HL-60 (cell line): Measurements from ENCODE around the gene CACNA1E.
A peak's percentile ranks its signal among the peaks of the same experiment; 100 is the strongest.

Source experiments
- DNase-seq, 2 experiments: peaks; one replicate each; pipeline ENCODE4 v3.0.0-alpha.2; 2010 to 2020; ENCODE audit warnings: low read depth in 1 of 2, low spot score in 1 of 2
- H3K27ac ChIP-seq: fragments of 250-450 bp; sonication (Bioruptor Pico); replicated peaks from 2 replicates; pipeline ENCODE4 v1.5.1; 2020; ENCODE audit warnings: mild to moderate bottlenecking, moderate library complexity
- H3K27me3 ChIP-seq: fragments of 250-450 bp; sonication (Bioruptor Pico); 2 replicates; pipeline ENCODE4 v1.5.1; 2021; ENCODE audit warnings: mild to moderate bottlenecking, moderate library complexity; ENCODE audit not compliant: insufficient read depth, poor library complexity, severe bottlenecking
- H3K4me3 ChIP-seq: replicated peaks from 2 replicates; pipeline ENCODE4 v1.5.1; 2011; ENCODE audit warnings: mild to moderate bottlenecking, control low read depth, low read length; ENCODE audit not compliant: insufficient read depth
- GABPA ChIP-seq: IDR thresholded peaks from 2 replicates; pipeline ENCODE4 v1.6.1; 2012; ENCODE audit warnings: low read depth
- POLR2AphosphoS5 ChIP-seq: IDR thresholded peaks from 2 replicates; pipeline ENCODE4 v1.6.1; 2012; ENCODE audit warnings: low read depth
- REST ChIP-seq: IDR thresholded peaks from 2 replicates; pipeline ENCODE4 v1.6.1; 2012; ENCODE audit warnings: low read depth; ENCODE audit not compliant: insufficient replicate concordance
- SPI1 ChIP-seq: IDR thresholded peaks from 2 replicates; pipeline ENCODE4 v1.6.1; 2012; ENCODE audit warnings: low read depth, mild to moderate bottlenecking, borderline replicate concordance
- TF ChIP-seq, protein P1 (sequence below): IDR thresholded peaks from one replicate; pipeline ENCODE4 v1.5.1; 2011; ENCODE audit warnings: low read length, control low read depth, inconsistent platforms; ENCODE audit not compliant: insufficient read depth

The CACNA1E gene

GRCh38 chr1:181501612-181502011, 18.3 kb downstream of the CACNA1E start:
- no peaks in the 10 kb centered on the region for H3K27me3 ChIP-seq
- H3K4me3 ChIP-seq: no peak overlapping the region
- TF ChIP-seq, protein P1, sequence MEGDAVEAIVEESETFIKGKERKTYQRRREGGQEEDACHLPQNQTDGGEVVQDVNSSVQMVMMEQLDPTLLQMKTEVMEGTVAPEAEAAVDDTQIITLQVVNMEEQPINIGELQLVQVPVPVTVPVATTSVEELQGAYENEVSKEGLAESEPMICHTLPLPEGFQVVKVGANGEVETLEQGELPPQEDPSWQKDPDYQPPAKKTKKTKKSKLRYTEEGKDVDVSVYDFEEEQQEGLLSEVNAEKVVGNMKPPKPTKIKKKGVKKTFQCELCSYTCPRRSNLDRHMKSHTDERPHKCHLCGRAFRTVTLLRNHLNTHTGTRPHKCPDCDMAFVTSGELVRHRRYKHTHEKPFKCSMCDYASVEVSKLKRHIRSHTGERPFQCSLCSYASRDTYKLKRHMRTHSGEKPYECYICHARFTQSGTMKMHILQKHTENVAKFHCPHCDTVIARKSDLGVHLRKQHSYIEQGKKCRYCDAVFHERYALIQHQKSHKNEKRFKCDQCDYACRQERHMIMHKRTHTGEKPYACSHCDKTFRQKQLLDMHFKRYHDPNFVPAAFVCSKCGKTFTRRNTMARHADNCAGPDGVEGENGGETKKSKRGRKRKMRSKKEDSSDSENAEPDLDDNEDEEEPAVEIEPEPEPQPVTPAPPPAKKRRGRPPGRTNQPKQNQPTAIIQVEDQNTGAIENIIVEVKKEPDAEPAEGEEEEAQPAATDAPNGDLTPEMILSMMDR: no peak
- TF ChIP-seq GABPA (no peak), REST (no peak), SPI1 (no peak), POLR2AphosphoS5 (no peak)
- peak overlapping the region; percentile 88 for H3K27ac ChIP-seq
- no peak for DNase-seq

GRCh38 chr1:181503171-181503810, 20.0 kb downstream of the CACNA1E start:
- H3K4me3 ChIP-seq: no peak overlapping the region
- peak overlapping the region; percentile 88 for H3K27ac ChIP-seq
- DNase-seq: peak in 1 of 2 experiments; percentile 76
- H3K27me3 ChIP-seq: no peaks in the 10 kb centered on the region
- no peak for TF ChIP-seq SPI1

GRCh38 chr1:181504399-181504842, 21.1 kb downstream of the CACNA1E start:
- Histone ChIP-seq H3K27me3 (no peaks in the 10 kb centered on the region), H3K27ac (peak overlapping the region; percentile 88), H3K4me3 (no peak overlapping the region)
- DNase-seq: peak; percentile 26 to 67
- TF ChIP-seq SPI1 (no peak), GABPA (no peak), REST (no peak), POLR2AphosphoS5 (no peak)
- TF ChIP-seq, protein P1: no peak

DNA sequence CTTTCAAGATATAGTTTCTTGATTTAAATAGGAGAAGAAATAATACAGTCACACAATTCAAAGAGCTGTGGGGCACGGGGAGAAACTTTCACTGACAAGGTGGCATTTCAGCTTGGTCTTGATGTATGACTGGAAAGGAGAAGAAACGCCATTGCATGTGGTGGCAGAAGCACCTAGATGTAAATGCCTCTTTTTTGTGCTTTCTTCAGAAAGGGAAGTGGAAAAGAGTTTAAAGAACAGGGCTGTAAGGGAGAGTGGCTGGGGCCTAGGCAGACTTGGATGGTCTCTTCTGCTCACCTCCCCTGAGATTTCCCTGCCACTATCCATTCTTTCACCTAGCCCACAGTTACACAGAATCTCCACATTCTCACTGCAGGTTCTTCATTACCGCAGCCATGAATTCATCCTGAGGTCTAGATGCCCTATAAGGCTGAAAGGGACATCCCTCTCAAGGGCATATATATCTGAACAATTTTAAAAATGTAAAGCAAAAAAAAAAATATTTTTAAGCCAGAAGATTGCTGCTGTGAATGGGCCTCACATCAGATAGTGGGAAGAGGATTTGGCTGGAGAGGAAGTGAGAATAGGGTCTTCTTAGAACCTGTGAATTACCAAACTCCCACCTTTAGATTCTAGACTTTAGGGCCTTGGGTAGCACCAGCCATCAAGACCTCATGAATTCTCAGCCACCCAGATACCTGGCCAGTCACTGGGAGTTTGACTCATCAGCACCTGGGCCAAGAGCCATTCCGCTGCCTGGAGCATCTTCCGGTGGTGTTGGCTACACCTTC, 23.4 kb downstream of the CACNA1E start:
- no peak overlapping the region for H3K4me3 ChIP-seq
- DNase-seq: peak in 1 of 2 experiments; percentile 40
- H3K27ac ChIP-seq: peak overlapping the region; percentile 88
- no peaks in the 10 kb centered on the region for H3K27me3 ChIP-seq
- TF ChIP-seq SPI1 (peak; percentile 94), POLR2AphosphoS5 (no peak), GABPA (no peak)
- TF ChIP-seq, protein P1: no peak
